ENCODE data around the gene NTN5. TPM values are rescaled to one million over a fixed set of nuclear protein-coding genes. Genes with fewer than 3 reads are reported as not detected.
"Not testable (repeated sequence)": the region's sequence is repeated elsewhere in the genome, so short reads cannot be mapped to it uniquely, and the experiment has no call there.

NTN5 gene
- total RNA-seq, 1 experiment from 2014 or later: 0.05 TPM

GRCh38 chr19:48708471-48708870 is 35.7 kb upstream of the NTN5 start:
- in situ Hi-C loops (cut with HindIII; ENCODE audit: low pct_unique_long_range_greater_than_20kb, low sequenced_read_pairs): no loop called here
- no peak for DNase-seq (ENCODE audit: low read depth, low spot score)

- DNase-seq (ENCODE audit: low read depth, low spot score): no peak
- in situ Hi-C loops (cut with HindIII; ENCODE audit: low pct_unique_long_range_greater_than_20kb, low sequenced_read_pairs): no loop called here
Measured at GRCh38 chr19:48705431-48705830, 32.6 kb upstream of the NTN5 start.

- in situ Hi-C loops (cut with HindIII; ENCODE audit: low pct_unique_long_range_greater_than_20kb, low sequenced_read_pairs): no loop called here
- DNase-seq (ENCODE audit: low read depth, low spot score): no peak
Measured at GRCh38 chr19:48703316-48703715, 30.5 kb upstream of the NTN5 start.

GRCh38 chr19:48702701-48703100 is 29.9 kb upstream of the NTN5 start:
- in situ Hi-C loops (cut with HindIII; ENCODE audit: low pct_unique_long_range_greater_than_20kb, low sequenced_read_pairs): no loop called here
- DNase-seq (ENCODE audit: low read depth, low spot score): no peak

GRCh38 chr19:48698046-48698445 is 25.2 kb upstream of the NTN5 start:
- peak; percentile 49 for DNase-seq (ENCODE audit: low read depth, low spot score)
- in situ Hi-C loops (cut with HindIII; ENCODE audit: low pct_unique_long_range_greater_than_20kb, low sequenced_read_pairs): no loop called here

GRCh38 chr19:48696353-48697010 is 23.7 kb upstream of the NTN5 start:
- no peak for DNase-seq (ENCODE audit: low read depth, low spot score)
- in situ Hi-C loops (cut with HindIII; ENCODE audit: low pct_unique_long_range_greater_than_20kb, low sequenced_read_pairs): no loop called here

GRCh38 chr19:48695743-48696352 is 23.0 kb upstream of the NTN5 start, which contains the start of gene FUT2:
FUT2 (plus strand) TSS chr19:48695971; CDS start chr19:48702957, 6,986 bp downstream.
- no peak for DNase-seq (ENCODE audit: low read depth, low spot score)
- in situ Hi-C loops (cut with HindIII; ENCODE audit: low pct_unique_long_range_greater_than_20kb, low sequenced_read_pairs): no loop called here

GRCh38 chr19:48693629-48694028 is 20.8 kb upstream of the NTN5 start:
- in situ Hi-C loops (cut with HindIII; ENCODE audit: low pct_unique_long_range_greater_than_20kb, low sequenced_read_pairs); DNase-seq (ENCODE audit: low read depth, low spot score): not testable (repeated sequence)

- DNase-seq (ENCODE audit: low read depth, low spot score): no peak
- in situ Hi-C loops (cut with HindIII; ENCODE audit: low pct_unique_long_range_greater_than_20kb, low sequenced_read_pairs): no loop called here
Measured at GRCh38 chr19:48689449-48689848, 16.6 kb upstream of the NTN5 start.

- in situ Hi-C loops (cut with HindIII; ENCODE audit: low pct_unique_long_range_greater_than_20kb, low sequenced_read_pairs): no loop called here
- no peak for DNase-seq (ENCODE audit: low read depth, low spot score)
Measured at GRCh38 chr19:48687776-48688175, 15.0 kb upstream of the NTN5 start.

- DNase-seq (ENCODE audit: low read depth, low spot score); in situ Hi-C loops (cut with HindIII; ENCODE audit: low pct_unique_long_range_greater_than_20kb, low sequenced_read_pairs): not testable (repeated sequence)
Measured at GRCh38 chr19:48686637-48687036, 13.8 kb upstream of the NTN5 start.

GRCh38 chr19:48686088-48686487 is 13.3 kb upstream of the NTN5 start:
- DNase-seq (ENCODE audit: low read depth, low spot score): peak; percentile 58
- in situ Hi-C loops (cut with HindIII; ENCODE audit: low pct_unique_long_range_greater_than_20kb, low sequenced_read_pairs): no loop called here

- no peak for DNase-seq (ENCODE audit: low read depth, low spot score)
- in situ Hi-C loops (cut with HindIII; ENCODE audit: low pct_unique_long_range_greater_than_20kb, low sequenced_read_pairs): no loop called here
Measured at GRCh38 chr19:48685583-48685982, 12.8 kb upstream of the NTN5 start.

- no peak for DNase-seq (ENCODE audit: low read depth, low spot score)
- in situ Hi-C loops (cut with HindIII; ENCODE audit: low pct_unique_long_range_greater_than_20kb, low sequenced_read_pairs): no loop called here
Measured at GRCh38 chr19:48683349-48683748, 10.5 kb upstream of the NTN5 start.

GRCh38 chr19:48681127-48681470 is 8.3 kb upstream of the NTN5 start:
- DNase-seq (ENCODE audit: low read depth, low spot score): peak; percentile 28
- in situ Hi-C loops (cut with HindIII; ENCODE audit: low pct_unique_long_range_greater_than_20kb, low sequenced_read_pairs): no loop called here

GRCh38 chr19:48680436-48681126 is 7.8 kb upstream of the NTN5 start:
- no peak for DNase-seq (ENCODE audit: low read depth, low spot score)

GRCh38 chr19:48680006-48680405 is 7.2 kb upstream of the NTN5 start:
- in situ Hi-C loops (cut with HindIII; ENCODE audit: low pct_unique_long_range_greater_than_20kb, low sequenced_read_pairs); DNase-seq (ENCODE audit: low read depth, low spot score): not testable (repeated sequence)

More at GRCh38 chr19:48680436-48681126, 7.8 kb upstream of the NTN5 start:
- in situ Hi-C loops (cut with HindIII; ENCODE audit: low pct_unique_long_range_greater_than_20kb, low sequenced_read_pairs): no loop called here

- in situ Hi-C loops (cut with HindIII; ENCODE audit: low pct_unique_long_range_greater_than_20kb, low sequenced_read_pairs): no loop called here
- no peak for DNase-seq (ENCODE audit: low read depth, low spot score)
Measured at GRCh38 chr19:48678201-48678600, 5.4 kb upstream of the NTN5 start.

- in situ Hi-C loops (cut with HindIII; ENCODE audit: low pct_unique_long_range_greater_than_20kb, low sequenced_read_pairs): no loop called here
- DNase-seq (ENCODE audit: low read depth, low spot score): no peak
Measured at GRCh38 chr19:48676887-48677286, 4.1 kb upstream of the NTN5 start.

Data from SK-MEL-5 (cell line).